NCI-H524 (cell line): ENCODE data around the gene CEP41.

Source experiments
- DNase-seq, 2 experiments: peaks; one replicate each; lab custom pipeline; 2025; lab: John Stamatoyannopoulos, UW

The CEP41 gene

DNA sequence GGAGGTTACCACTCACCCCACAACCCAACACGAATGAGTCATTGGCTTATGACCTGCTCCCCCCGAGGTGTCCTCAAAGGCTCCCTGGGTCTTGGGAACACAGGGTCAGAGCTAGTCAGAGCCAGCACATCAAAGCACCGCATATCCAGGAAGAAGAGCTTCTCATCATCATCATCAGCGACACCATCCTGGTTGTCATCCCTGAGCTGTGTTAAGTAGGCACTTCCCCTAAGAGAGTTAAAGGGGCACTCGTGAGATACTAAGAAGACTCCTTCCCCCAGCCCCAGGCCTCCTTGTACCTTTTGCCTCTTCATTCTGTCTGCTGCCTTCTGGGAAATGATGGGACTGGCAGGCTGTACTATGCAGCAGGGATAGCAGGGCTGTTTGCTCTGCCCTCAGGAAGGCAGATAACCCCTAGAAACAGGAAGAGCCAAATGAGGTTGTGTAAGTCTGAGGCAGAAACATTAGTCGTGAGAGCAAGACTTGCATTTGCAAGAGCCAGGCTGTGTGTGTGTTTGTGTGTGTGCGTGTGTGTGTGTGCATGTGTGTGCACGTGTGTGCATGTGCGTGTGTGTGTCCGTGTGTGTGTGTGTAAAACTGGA lies 71.6 kb downstream of the CEP41 start:
- DNase-seq = no peak

DNA sequence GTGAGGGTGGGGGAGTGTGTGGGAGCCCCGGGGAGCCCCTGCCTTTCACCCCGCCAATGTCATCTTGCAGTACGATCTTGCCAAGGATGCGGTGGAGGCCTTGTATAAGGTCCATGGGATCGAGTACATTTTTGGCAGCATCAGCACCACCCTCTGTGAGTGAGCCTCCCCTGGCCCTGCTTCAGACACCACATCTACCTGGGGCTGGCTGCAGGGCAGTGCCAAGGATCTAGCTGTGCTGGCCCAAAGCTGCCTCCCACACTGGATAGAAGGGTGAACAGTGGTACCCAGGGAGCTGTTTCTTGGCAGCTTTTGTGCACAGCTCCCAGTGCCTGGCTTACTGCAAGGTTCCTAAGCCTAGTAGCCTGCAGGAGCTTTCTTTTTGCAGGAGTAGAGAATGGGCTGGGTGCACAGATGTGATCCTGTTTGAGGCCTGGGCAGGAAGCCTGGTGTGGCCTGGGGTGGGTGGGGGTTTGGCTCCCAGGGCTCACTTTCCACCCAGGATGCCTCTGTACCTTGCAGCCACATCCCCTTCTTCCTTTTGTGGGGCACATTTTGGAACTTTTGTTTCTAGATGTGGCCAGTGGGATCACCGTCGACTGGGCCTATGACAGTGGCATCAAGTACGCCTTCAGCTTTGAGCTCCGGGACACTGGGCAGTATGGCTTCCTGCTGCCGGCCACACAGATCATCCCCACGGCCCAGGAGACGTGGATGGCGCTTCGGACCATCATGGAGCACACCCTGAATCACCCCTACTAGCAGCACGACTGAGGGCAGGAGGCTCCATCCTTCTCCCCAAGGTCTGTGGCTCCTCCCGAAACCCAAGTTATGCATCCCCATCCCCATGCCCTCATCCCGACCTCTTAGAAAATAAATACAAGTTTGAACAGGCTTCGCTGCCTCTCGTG lies 72.7 kb downstream of the CEP41 start:
- DNase-seq = no peak

DNA sequence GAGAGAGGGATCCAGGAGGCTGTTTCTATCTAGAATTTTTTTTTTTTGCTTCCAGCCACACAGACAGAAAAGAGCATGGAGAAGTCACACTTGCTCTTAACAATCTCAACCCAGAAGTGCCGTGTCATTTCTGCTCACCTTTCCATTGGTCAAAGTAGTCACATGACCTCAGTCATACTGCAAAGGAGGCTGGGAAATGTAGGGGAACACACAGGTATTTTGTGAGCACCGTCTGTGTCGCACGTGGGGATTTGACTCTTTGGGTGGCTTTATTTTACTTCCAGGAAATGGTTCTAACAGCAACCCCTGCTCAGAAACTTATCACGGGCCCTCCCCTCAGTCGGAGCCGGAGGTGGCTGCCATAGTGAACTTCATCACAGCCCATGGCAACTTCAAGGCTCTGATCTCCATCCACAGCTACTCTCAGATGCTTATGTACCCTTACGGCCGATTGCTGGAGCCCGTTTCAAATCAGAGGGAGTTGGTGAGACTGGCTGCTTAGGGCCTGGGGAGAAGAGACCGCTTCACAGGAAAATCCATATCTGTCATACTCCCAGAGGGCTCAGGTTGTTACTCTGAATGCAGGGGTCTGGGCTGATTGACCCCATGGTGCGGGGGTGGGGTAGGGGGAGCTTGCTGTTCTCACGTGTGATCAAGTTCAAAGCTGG lies 73.6 kb downstream of the CEP41 start:
- DNase-seq = no peak

DNA sequence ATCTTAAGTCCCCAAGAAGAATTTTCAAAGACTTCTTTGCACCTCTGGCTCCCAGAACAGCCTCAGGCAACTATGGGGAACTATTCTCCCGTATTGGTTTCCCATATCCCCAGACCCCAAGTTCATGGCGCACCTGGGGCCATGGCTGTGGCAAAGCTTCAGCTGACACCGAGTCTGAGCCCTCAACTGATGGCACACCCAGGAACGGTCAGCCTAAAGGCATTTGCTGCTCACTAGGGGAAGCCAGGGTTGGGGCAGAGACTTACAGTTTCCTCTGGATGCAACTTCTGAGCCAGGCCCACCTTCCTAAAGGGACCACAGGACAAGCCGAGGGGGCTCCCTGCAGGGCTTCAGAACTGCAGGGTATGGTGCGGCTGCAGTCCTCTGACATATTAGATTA lies 74.3 kb downstream of the CEP41 start:
- no peak for DNase-seq

DNA sequence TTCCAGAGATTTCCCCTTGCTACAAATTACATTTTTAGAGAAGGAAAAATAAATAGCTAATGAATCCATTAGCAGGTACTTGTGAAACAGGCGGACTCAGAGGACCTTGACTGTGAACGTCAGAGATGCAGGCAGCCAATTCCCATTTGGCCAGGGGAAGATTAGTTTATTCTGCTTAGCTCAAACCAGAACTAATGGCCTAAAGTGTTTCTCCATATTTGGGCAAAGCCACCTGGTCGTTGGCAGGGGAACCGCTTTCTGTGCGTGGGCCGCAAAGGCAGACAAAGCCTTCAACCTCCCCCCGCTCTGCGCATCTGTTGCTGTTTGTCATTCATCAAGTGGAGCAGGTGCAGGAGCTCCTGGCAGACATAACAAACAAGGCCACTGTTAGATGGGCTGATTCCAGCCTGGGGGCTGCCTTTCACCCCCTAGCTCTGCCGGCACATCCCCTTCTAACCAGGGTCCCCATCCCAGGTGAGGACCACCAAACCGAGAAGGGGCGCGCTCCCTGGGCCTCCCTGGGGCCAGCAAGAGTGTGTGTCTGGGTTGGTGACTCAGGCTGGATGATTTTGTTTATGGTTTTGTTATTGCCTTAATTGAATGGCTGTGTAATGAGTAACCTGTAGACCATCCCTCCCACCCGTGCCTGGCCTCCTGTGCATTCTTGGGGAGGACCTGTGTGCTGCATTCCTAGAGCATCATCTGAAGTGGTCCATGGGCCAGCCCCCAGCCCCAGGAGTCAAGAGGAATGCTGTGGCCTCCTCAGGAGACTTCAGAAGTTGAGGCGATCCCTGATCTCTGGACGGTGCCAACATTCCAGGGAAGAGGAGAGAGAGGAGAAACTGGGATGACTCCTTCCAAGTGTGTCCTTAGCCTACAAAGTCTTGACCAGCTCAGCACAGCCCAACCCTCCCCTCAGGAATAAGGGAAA lies 75.0 kb downstream of the CEP41 start:
- DNase-seq = peak; percentile 99

DNA sequence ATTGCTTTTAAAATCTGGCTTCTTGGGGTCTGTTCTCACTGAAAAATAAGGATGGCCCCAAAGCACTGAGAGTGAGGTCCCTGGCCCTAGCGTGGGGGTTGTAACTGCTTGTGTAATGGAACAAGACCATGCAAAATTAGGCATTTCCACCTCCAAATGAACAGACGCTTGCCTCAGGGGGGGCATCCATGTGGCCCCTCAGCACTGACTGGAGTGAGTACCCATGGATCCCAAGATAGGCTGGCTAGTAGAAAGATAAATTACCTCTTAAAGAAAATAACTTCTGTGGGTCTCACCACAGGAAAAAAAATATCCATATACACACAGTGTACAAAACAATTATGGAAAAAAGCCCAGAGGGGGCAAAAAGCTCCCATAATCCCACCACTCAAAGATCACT lies 75.7 kb downstream of the CEP41 start:
- peak in 1 of 2 experiments; percentile 54 for DNase-seq

DNA sequence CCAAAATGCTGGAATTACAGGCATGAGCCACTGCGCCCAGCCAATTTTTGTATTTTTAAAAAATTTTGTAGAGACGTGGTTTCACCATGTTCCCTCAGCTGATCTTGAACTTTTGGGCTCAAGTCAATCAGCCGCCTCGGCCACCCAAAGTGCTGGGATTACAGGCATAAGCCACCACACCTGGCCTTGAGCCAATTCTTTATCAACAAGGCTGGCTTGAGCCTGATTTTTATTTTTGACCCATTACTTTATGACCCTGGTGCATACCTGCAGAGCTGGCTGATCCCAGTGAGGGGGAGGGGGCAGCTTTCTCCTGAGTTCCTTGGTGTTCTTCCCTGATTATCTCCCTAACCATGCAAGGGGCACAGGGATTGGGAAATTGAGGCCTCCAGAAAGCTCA lies 76.4 kb downstream of the CEP41 start:
- peak in 1 of 2 experiments; percentile 11 for DNase-seq

DNA sequence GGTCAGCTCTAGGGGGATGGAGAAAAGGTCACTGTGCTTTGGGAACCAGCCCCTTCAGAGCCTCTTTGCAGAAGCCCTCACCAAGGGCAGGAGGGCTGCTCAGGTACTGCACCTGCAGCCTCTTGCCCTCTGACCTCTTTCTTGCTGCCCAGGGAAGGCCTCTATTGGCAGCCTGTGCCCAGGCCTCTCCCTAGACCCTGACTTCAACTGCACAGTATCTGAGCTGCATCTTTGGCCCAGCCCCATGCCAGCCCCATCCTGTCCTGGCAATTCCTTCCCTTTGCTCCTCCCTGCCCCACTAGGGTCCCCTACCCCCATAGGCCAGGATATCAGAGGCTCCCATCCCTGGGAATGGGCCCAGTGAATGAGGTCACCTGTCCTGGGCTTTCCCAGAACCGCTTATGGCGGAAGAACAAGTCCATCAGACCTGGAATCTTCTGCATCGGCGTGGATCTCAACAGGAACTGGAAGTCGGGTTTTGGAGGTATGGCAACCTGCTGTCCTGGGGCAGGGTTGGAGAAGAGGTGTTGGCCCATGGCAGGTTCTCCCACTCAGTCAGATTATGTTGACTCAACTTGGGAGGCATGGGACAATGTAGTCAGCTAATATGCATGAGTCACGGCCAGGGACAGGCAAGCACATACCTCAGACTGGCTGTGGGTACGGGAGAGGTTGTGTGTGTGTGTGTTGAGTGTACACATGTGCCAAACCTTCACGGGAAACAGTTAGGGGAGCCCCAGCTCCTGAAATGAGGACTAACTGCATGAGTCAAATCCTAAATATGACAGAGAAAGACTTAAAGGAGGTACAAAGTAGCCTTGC lies 77.6 kb downstream of the CEP41 start:
- DNase-seq = no peak

DNA sequence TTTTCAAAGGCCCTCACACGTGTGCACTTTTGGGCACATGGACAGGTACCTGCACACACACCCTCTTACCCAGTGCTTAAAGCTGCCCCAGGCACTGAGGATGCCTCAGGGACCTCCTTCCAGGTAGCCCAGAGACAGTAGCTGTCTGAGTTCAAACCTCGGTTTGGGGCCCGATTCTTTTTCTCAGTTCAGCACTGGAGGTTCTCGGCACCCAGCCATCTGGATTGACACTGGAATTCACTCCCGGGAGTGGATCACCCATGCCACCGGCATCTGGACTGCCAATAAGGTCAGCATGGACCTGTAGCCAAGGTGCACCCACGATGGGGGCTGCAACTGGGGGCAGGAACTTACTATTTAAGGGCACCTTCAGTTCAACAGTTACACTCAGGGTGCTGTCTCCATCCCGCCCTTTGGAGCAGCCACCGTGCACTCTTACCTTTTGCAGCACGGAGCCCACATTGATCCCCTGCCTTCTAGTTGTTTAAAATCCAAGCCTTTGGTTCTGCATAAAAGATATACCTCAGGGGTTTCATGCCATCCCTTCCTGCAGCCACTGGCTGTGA lies 78.5 kb downstream of the CEP41 start:
- no peak for DNase-seq

DNA sequence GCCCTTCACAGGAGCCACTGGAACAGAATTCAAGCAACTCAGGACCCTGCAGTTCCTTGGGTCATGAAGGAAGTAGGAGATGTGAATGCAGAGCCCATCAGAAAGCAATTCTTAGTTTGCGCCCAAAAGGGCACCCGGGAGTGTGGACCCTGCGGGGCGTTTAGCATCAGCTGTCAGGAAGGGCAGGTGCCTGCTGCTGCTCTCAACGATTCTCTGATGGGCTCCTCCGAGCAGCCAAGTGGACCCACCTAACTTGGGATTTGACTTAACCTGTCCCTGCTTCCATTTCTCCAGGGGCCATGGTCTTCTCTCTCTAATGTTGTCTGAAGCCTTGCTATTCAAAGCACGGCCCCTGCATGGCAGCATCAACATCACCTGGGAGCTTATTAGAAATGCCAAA lies 79.1 kb downstream of the CEP41 start:
- no peak for DNase-seq

DNA sequence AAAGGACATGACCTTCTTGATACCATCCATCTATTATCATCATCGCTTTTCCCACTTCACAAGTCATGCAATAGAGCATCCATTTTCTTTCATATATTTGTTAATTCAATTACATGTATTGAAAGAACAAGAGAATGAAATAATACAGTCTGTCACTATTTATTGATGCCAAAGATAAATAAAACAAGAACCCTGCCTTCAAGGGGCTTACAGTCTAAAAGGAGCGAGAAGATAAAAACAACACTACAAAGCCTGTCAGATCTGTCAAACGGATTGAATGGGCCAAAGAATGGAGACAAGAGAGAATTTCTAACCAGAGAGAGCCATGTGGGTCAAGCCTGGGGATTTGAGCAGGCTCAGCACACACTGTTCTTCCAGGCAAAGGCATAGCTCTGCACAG lies 80.3 kb downstream of the CEP41 start:
- no peak for DNase-seq

DNA sequence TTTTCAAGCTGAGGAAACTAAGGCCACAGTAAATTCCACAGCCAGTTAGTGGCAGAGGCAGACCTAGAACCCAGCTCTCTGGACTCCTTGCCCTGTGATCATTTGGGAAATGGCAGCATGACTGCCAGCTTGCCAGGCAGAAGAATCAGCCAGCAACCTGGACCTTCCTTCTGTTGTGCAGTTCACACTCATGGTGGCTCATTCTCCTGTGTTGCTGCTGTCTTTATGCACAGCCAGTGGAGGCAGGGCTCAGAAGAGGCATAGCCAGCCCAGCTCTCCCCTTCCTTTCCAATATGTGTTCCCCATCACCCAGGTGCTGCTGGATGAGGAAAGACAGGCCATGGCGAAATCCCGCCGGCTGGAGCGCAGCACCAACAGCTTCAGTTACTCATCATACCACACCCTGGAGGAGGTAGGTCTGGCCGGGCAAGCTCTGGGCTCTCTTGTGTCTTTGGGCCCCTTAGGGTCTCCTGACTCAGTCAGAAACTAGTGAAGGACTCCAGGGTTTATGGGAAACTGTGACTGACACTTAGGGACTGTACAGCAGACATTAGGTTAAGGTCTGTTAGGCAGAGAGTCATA lies 81.4 kb downstream of the CEP41 start:
- DNase-seq = no peak

DNA sequence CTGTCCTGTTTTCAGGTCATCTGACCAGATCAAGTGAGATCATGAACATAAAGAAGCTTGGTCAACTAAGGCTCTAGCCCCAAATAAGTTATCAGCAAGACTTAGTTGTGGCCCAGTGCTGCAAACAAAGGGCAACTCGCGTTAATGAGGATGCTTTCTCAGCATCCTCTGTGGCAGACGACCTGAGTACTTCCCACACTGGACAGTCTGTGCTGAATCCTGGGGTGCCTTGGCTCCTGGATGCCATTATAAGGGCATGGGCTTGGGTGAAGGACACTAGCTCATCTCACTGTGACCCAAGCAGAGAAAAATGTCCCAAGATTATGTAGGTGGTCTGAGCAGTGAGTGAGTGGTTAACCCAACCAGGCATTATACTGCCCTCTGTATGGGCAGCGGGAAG lies 82.3 kb downstream of the CEP41 start:
- no peak for DNase-seq

DNA sequence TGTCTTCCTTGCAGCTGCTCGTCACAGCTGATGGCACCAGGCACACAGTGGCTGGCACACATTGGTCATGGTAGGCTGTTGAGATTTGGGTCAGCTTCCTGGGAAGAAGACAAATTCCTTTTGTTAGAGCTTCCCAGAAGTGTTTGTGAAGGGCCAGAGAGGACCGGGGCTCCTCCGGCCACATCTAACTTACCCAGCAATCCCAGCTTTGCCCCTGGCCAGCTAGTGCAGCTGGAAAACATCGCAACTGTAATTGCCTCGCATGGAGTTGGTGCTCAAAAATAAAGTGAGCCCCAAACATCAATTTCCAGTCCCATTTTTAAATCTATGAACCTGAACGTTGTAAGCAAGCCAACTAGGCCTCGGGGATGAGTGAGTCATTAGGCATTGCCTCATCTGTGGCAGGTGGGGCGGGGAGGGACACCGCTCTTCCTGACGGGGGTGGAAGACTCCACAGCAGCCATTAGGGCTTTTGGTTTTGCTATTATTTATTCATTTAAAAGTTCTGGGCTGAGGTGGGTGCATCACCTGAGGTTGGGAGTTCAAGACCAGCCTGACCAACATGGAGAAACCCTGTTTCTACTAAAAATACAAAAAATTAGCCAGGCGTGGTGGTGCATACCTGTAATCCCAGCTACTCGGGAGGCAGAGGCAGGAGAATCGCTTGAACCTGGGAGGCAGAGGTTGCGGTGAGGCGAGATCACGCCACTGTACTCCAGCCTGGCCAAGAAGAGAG lies 83.8 kb downstream of the CEP41 start:
- DNase-seq = no peak

DNA sequence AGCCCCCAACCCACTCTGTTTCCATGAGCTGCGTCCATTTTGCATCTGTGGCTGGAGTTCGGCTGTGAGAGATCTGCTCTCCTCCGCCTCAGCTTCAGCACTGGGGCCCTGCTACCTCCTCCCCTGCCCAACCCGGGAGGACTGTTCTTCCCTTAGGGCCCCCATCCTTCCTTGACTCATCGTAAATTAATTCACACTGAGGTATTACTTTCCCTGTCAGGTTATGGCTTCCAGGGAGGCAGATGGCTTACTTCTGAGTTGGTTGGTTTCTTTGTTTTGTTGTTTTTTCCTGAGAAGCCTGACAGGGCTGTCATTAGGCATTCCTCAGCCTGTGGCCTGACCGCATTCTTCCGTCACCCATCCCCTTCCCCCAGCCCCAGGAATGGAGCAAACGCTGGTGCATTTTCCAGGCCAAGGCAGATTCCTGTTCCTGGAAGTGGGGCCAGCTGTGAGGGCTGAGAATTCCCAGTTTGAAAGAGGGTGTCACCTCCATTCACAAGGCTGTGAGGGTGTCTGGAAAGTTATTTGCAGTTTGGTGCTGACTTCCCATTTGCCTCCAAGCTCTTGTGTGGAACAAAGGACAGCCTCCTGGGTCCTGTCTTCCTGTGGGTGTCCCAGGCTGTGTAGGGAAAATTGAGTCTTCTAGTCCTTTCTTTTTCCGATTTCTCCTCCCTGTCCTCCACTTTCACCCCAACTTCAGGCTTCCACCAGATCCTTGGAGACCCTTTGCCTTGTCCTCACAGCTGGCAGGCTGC lies 84.5 kb downstream of the CEP41 start:
- DNase-seq = peak in 1 of 2 experiments; percentile 22

DNA sequence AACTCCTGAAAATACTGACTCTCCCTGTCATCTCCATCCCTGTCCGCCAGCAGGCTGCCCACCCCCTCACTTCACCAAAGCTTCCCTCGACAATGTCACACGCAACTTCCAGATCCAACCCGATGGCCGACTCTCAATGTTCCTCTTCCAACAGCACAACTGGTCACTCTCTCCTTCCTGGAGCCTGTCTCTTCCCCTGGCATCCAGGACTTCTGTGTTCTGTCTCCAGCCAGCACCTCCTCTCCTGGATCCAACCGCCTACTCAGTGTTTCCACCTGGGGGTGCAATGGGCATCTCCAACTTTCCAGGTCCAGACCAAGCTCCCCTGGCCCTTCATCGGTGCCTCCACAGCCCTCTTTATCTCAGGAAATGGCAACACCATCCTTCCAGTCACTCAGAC lies 87.6 kb downstream of the CEP41 start:
- peak in 1 of 2 experiments; percentile 42 for DNase-seq

DNA sequence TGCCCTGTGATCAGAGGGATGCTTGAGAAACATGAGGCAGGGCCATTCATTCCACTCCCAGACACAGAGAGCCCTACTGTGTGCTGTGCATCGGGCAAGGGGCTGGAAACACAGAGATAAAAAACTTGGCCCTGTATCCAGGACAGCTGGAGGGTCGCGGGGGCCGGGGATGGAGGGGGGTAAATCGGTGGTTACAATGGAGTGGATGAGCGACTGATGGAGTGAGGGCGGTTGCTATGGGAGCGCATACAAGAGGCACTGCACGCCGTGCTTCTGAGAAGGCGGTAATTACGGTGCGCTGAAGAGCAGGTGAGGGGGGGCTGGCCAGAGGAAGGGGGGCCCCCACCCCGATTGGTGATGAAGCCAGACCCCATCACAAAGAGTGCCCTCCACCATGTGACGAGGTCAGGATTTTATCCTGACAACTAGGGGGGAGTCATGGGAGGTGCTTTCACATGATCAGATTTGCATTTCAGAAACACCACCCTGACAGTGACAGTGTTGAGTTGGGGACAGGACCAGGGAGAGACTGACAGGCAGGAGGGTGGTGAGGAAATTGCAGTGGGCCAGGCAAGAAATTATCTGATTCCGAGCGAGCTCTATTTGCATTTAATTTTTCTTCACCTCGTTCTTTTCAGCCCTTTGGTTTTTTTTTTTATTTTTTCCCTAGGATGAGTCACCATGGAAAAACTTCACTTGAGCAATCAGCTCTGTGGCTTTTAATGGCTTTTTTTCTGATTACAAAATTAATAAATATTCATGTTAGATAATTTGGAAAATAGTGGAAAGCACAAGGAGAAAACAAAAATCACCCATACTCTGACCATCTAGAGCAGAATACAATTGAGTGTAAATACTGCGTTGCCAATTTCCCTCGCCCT lies 88.4 kb downstream of the CEP41 start:
- DNase-seq = peak; percentile 68 to 85

DNA sequence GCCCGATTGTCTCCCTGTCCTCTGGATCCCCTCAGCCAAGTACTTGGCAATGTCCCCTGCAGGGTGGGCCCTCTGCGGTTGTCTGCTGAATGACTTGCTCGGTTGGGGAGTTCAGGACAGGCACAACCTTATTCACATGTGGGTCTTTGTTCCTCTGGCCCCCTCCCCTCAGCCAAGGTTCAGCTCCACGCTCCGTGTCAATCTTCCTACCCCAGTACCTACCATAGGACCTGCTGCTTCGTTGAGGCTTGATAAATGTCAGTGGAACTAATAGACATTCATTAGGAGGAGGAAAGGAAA lies 89.1 kb downstream of the CEP41 start:
- no peak for DNase-seq
